Panc1 (cell line): ENCODE results near the gene HOXD13.

Experiments used
- CTCF ChIP-seq: fragments of 450-650 bp; IDR thresholded peaks from 2 replicates; pipeline ENCODE4 v1.5.1; 2017; ENCODE audit warnings: mild to moderate bottlenecking
- POLR2AphosphoS5 ChIP-seq: IDR thresholded peaks from 2 replicates; pipeline ENCODE4 v1.6.1; 2012; ENCODE audit warnings: mild to moderate bottlenecking, low read depth, low read length, moderate library complexity
- TCF7L2 ChIP-seq: IDR thresholded peaks from 2 replicates; pipeline ENCODE4 v1.6.1; 2011; ENCODE audit warnings: mild to moderate bottlenecking, low read depth, low read length, inconsistent platforms

DNA sequence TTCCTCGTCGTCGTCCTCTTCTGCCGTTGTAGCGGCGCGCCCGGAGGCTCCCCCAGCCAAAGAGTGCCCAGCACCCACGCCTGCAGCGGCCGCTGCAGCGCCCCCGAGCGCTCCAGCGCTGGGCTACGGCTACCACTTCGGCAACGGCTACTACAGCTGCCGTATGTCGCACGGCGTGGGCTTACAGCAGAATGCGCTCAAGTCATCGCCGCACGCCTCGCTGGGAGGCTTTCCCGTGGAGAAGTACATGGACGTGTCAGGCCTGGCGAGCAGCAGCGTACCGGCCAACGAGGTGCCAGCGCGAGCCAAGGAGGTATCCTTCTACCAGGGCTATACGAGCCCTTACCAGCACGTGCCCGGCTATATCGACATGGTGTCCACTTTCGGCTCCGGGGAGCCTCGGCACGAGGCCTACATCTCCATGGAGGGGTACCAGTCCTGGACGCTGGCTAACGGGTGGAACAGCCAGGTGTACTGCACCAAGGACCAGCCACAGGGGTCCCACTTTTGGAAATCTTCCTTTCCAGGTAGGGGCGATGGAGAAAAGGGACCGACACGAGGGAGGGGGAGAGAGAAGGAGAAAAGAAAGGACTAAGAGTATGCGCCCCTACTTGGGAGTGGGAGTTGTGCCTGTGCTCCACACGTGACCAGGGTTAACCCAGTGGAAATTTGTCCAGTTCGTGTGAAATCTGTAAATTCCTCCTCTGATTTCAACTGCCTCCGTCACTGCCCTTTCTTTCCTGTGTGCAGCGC lies 800 bp downstream of the HOXD13 start:
- TF ChIP-seq CTCF: no peak
- TF ChIP-seq POLR2AphosphoS5: no peak
- TF ChIP-seq TCF7L2: no peak
